ENCODE data around the gene LSP1. TPM values are rescaled to one million over a fixed set of nuclear protein-coding genes. Genes with fewer than 3 reads are reported as not detected.

LSP1 gene
- total RNA-seq, 2 donors from 2014 or later, result 328 to 423 TPM

DNA sequence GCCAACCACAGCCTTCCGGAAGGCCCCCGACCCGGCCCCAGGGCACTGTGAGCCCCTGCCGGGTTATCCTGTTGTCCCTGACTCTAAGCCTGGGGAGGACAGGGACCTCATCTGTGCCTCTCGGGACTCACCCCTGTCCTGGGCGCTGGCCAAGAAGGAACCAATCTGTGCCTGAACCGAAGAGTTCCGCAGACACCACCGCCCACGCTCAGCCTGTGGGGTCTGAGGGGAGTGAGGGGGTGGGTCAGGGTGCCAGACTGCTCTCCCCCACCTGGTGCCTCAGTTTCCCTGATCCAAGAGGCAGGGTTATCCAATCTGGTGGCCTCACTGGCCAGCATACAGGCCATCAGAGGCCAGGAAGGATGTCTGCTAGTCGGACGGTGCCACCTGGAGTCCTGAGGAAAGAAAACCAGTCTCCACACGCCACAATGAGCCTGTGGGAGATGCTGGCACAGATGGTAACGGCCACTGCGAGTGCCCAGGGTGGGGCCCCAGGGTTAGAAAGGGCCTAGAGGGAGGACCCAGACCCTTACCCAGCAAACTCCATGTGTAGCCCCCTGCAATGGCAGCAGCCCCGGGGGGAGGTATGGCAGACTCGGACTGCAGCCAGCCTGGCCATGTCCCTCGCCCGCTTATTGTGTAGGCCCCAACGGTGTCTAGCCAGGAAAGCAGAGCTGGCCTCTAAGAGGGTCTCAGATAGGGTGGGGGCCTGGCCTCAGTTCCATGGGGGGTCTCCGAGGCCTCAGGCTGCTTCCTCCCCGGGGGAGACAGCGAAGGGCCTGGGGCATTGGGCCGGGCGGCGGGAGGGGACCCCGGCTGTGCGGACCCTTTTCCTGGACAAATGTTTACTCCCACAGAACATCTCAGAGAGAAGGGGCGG is 65.8 kb downstream of the LSP1 start:
- no peaks in the 10 kb centered on the region for H3K9me3 Mint-ChIP-seq
- peaks cover 27% of the 10 kb centered on the region for H3K4me1 Mint-ChIP-seq
- H3K4me3 Mint-ChIP-seq, result no peak overlapping the region
- no peak for ATAC-seq (replicated peaks)
- peaks cover 15% of the 10 kb centered on the region for H3K27me3 Mint-ChIP-seq
- peak overlapping the region; percentile 81 for H3K27ac Mint-ChIP-seq
- peaks cover 5% of the 10 kb centered on the region for H3K36me3 Mint-ChIP-seq (ENCODE audit: low read depth)

DNA sequence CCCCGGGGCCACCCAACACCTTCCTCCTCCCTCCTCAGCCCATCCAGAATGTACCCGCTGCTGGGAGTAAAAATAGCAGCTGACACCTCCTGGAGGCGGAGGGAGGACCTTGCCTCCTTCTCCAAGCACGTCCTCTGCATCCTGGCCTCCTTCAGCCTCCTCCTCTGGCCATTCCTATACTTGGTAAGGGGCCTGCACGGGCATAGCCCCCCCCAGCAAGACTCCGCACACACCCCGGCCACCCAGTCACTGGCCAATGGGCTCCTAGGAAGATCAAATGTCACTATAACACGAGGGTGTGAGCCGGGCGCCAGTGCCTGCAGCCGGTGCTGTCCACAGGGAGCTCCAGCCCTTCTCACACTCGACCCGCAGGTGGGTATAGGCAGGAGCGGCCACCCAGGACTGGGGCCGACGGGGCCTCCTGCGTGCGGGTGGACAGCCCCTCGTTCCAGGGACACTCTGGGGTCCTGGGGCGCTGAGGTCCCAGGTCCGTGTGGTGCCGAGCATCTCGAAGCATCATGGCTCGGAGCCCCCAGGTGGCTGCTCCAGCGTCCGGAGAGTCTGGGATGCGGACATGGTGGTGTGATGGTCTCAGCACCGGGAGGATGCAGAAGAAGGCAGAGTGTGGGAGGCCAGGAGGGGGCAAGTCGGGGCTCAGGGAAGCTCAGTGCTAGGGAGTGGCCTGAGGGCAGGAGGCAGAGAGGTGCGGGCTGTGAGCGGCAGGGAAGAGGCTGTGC is 66.7 kb downstream of the LSP1 start, which contains the start of gene TNNT3:
Gene TNNT3, plus strand, starts transcription at position 313 of the 737 bp plus-strand sequence. CDS start 3,172 bp downstream, outside the sequence.
- Mint-ChIP-seq H3K27ac (peak within 1 kb of the TSS; percentile 81), H3K4me3 (no peak within 1 kb of the TSS), H3K4me1 (peaks cover 25% of the 10 kb centered on the region), H3K36me3 (ENCODE audit: low read depth) (peaks cover 5% of the 10 kb centered on the region), H3K27me3 (peaks cover 11% of the 10 kb centered on the region), H3K9me3 (no peaks in the 10 kb centered on the region)
- ATAC-seq (replicated peaks), result no peak

DNA sequence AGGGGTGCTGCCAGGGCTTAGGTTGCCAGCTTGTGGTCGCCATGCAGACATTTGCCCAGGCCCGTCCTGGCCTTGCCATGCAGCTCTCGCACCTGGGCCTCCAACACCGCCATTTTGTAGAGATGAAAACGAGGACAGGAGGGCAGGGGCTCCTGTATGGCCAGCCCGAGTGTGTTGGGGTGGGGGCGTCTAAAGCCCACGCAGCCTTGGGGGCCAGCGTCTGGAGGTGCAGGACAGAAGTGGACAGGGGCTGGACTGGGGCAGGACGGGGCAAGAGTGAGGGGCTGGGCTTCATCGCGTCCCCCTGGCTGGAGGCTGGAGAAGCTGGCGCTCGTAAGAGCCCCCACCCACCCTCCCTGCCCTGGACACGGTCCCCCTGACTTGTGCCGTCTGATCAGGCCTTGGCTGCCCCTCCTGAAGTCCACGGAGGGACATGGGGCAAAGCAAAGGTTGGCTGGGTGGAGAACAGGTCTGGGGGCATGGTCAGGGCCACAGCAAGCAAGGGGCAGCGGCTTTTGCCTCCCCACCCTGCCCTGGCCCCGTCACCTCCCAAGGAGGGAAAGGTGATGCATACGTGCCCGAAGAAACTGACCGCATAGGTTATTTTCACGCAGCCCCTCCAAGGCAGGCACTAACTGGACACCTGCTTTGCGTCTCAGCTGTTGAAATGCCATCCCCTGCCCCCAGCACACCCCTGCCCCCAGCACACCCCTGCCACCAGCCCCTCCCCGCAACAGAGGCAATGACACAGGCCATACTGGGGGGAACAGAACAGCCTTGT is 67.4 kb downstream of the LSP1 start:
- peaks cover 18% of the 10 kb centered on the region for H3K4me1 Mint-ChIP-seq
- peaks cover 5% of the 10 kb centered on the region for H3K36me3 Mint-ChIP-seq (ENCODE audit: low read depth)

DNA sequence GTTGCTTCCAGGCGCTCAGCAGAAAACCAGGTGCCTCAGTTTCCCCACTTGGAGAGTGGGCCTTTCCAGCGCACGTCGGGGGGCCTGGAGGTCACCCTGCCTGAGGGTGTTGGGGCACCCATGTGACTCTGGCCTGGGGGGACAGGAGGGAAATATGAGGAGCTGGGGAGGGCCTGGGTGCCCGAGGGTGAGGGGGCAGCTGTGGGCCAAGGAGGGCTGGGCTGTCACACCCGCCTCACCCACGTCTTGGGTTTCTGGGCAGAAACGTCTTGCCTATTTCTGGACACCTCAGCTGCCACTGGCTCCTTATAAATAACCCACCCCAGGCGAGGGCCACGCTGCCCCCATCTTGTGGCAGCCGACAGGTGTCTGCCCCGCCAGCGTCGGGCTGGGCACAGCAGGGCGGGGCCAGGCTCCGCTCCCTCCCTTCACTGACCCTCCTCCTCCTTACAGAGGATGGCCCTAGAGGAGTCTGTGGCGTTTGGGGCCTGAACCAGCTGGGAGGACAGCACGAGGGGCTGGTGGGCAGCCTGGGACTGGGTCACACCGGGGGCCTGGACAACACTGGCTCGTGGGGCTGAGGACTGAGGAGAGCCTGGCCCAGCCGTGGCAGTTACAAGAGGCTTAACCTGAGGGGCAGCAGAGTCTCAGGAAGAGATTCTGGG is 68.2 kb downstream of the LSP1 start:
- no peak for ATAC-seq (replicated peaks)
- no peaks in the 10 kb centered on the region for H3K9me3 Mint-ChIP-seq
- no peak overlapping the region for H3K4me3 Mint-ChIP-seq
- H3K27me3 Mint-ChIP-seq, result peaks cover 3% of the 10 kb centered on the region
- peaks cover under 1% of the 10 kb centered on the region for H3K36me3 Mint-ChIP-seq (ENCODE audit: low read depth)
- peaks cover 11% of the 10 kb centered on the region for H3K4me1 Mint-ChIP-seq
- no peak overlapping the region for H3K27ac Mint-ChIP-seq

More for the DNA sequence above, 67.4 kb downstream of the LSP1 start:
- Mint-ChIP-seq H3K4me3 (no peak overlapping the region), H3K27ac (peak overlapping the region; percentile 38), H3K27me3 (peaks cover 3% of the 10 kb centered on the region), H3K9me3 (no peaks in the 10 kb centered on the region)
- ATAC-seq (replicated peaks), result no peak

DNA sequence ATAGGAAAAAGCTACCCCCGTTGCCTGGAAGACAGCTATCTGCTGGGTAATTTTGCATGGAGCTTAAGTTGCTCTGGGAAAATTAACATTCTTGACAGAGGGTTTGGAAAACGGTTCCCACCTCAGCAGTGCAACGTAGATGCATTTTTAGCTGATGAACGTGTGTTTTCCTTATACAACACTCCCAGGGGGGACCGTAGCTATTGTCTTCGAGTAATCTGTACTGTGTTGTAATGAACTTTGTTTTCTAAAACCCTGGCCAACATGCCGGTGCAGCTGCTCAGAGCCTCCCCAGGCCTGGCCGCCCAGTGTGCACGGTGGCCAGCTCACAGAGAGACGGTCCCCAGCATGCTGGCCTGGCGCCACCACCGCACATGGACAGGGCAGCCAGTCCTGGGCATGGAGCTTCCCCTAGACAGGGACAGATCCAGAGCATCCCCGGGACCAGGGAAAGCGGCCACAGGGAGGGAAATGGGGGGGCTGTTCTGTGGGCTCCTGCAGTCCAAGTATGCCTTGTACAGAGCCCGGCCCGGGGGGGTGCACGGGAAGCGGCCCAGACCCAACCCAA is 68.8 kb downstream of the LSP1 start:
- no peak overlapping the region for H3K4me3 Mint-ChIP-seq
- no peak for ATAC-seq (replicated peaks)
- H3K9me3 Mint-ChIP-seq, result no peaks in the 10 kb centered on the region
- no peaks in the 10 kb centered on the region for H3K36me3 Mint-ChIP-seq (ENCODE audit: low read depth)
- H3K4me1 Mint-ChIP-seq, result peaks cover 11% of the 10 kb centered on the region
- no peak overlapping the region for H3K27ac Mint-ChIP-seq
- H3K27me3 Mint-ChIP-seq, result peaks cover 5% of the 10 kb centered on the region

DNA sequence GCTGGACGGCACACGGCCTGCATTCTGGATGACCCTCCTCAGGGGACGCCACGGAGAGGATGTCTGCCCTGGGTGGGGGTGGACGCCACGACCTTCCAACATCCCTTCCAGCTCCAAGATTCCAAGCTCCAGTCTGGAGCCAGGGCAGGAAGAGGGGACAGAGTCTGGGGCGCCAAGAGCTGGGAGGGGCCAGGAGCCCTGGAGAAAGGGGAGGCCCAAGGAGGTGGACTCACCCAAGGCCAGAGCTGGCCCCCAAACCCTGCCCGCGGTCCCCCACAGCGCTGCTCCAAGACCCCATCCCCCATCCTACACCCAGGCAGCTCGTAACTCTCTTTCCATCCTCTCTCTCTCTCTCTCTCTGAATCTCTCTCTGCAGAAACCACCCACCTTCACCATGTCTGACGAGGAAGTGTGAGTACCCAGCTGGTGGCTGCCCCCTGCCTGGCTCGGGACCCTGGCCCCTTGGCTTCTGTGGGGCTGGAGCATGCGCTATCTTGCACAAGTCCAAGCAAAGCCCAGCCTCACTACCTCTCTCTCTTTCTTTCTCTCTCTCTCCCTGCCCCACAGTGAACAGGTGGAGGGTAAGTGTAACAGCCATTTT is 69.7 kb downstream of the LSP1 start:
- Mint-ChIP-seq H3K4me3 (no peak overlapping the region), H3K36me3 (ENCODE audit: low read depth) (no peaks in the 10 kb centered on the region)
- no peak for ATAC-seq (replicated peaks)

DNA sequence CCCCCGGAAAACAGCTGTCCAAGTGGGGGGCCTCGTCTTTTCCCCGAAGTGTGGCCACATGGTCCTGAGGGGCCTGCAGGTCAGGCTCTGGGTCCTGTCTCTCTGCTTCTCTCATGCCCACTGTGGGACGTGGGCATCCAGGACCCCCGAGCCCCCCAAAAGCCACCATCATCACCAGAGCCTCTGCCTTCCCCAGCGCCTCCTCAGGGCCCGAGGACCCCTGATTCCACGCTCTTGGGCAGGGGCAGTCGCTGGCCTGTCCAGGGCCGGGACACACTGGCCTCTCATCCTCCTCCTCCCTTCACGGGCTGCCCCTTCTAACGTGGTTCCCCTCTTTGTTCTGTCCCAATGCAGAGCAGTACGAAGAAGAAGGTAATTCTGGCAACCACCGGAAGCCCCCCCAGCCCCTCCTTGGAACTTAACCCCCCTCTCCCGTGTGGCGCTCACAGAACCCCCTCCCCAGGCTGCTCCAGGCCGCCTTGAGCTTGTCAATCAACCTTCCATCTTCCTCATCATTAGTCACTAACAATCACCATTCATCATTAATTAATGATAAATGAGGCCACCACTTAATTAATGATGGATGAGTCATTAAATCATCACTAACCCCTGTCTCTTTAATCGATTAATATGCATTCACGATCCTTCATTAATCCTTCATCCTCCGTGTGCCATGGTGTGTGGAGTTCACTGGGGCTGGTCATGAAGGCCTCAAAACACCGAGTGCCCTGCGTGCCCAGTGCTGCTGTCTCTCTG is 70.5 kb downstream of the LSP1 start:
- Mint-ChIP-seq H3K27me3 (peaks cover 6% of the 10 kb centered on the region), H3K36me3 (ENCODE audit: low read depth) (no peaks in the 10 kb centered on the region), H3K27ac (no peak overlapping the region), H3K4me1 (peaks cover 11% of the 10 kb centered on the region), H3K9me3 (no peaks in the 10 kb centered on the region), H3K4me3 (no peak overlapping the region)
- ATAC-seq (replicated peaks), result no peak

More for the DNA sequence above, 69.7 kb downstream of the LSP1 start:
- Mint-ChIP-seq H3K27ac (no peak overlapping the region), H3K9me3 (no peaks in the 10 kb centered on the region), H3K27me3 (peaks cover 6% of the 10 kb centered on the region), H3K4me1 (peaks cover 11% of the 10 kb centered on the region)

DNA sequence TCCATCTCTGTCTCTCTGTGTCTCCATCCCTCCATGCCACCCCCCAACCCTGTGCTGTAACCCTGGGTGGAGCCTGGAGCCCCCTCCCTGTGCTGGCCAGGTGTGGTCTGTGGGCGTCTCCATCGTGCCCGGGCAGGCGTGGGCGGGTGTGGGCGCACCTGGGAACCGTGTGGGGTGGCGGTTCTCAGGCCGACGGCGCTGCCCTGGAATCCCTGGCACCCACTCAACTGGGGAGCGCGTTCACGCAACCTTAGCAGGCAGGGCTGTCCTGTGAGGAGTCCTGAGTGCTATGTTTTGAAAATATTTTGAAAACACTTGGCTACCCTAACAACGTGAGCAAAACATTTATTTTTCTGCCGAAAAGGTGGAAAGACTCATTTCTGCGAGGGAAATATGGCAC is 71.3 kb downstream of the LSP1 start:
- ATAC-seq (replicated peaks), result no peak
- Mint-ChIP-seq H3K27me3 (peaks cover 6% of the 10 kb centered on the region), H3K36me3 (ENCODE audit: low read depth) (no peaks in the 10 kb centered on the region), H3K4me3 (no peak overlapping the region), H3K27ac (no peak overlapping the region), H3K9me3 (no peaks in the 10 kb centered on the region), H3K4me1 (peaks cover 11% of the 10 kb centered on the region)

DNA sequence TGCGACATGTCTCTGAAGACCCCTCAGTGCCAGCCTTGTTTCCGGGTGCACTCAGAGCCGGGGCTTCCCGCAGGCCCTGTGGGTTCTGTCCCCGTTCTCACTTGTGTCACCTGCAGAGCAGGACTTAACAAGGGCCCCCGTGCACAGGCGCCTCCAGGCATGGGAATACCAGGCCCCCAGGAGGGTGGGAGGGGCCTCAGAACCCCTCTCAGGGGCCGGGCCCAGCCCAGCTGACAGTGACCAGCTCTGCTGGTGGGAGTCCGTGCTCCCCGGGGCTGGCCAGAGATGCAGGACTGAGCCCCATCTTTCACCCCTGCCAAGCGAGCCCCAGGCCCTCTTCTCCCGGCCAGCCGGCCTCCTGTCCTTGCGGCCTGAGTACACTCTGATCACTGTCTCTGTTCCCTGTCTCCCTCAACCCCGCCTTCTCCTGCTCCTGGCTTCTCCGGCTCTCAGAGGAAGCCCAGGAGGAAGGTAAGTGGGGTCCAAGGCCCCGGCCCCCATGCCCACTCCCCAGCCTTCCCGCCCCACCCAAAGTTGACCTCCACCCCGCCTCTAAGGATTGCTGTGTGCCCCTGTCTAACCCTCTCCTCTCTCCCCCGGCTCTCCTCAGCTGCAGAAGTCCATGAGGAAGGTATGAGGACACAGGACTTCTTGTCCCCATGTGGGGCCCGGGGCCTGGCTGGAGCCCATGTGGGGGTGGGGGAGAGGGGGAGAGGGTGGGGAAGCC is 71.9 kb downstream of the LSP1 start:
- Mint-ChIP-seq H3K36me3 (ENCODE audit: low read depth) (no peaks in the 10 kb centered on the region), H3K4me1 (peaks cover 11% of the 10 kb centered on the region), H3K9me3 (no peaks in the 10 kb centered on the region), H3K27me3 (peaks cover 6% of the 10 kb centered on the region), H3K4me3 (no peak overlapping the region), H3K27ac (no peak overlapping the region)
- ATAC-seq (replicated peaks), result no peak

DNA sequence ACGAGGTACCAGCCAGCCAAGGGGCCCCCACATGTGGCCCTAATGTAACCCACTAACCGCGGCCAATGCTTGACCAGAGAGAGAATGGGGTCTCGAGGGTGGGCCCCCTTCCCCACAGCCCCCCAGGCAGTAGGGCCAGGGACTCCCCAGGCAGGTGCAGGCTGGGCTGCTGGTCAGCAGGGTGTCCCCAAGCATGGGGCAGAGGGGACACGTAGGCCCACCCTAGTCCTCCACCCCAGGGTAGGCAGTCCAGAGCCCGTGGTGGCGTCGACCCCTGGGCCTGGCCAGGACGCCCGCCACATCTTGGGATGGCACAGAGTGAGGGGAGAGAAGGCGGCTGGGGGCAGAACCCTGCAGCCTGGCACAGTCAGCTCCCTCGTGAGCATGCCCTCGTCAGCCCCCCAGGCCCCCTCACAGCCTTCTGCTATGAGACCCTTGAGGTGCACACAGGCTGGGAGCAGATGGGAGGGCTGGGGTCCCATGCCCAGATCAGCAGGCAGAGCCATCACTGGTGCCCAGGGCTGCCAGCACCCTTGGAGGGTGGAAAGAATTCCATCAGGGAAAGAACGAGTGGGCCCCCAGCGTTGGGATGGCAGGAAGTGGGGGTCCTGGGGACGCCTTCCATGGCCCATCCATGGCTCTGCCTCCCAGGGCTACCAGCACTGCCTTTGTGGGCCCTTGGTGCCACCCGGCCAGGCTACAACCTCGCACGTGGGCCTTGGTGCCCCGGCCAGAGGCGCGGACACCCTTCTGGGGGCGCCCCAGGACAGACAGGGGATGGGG is 72.7 kb downstream of the LSP1 start:
- Mint-ChIP-seq H3K4me3 (no peak overlapping the region), H3K27ac (no peak overlapping the region)

DNA sequence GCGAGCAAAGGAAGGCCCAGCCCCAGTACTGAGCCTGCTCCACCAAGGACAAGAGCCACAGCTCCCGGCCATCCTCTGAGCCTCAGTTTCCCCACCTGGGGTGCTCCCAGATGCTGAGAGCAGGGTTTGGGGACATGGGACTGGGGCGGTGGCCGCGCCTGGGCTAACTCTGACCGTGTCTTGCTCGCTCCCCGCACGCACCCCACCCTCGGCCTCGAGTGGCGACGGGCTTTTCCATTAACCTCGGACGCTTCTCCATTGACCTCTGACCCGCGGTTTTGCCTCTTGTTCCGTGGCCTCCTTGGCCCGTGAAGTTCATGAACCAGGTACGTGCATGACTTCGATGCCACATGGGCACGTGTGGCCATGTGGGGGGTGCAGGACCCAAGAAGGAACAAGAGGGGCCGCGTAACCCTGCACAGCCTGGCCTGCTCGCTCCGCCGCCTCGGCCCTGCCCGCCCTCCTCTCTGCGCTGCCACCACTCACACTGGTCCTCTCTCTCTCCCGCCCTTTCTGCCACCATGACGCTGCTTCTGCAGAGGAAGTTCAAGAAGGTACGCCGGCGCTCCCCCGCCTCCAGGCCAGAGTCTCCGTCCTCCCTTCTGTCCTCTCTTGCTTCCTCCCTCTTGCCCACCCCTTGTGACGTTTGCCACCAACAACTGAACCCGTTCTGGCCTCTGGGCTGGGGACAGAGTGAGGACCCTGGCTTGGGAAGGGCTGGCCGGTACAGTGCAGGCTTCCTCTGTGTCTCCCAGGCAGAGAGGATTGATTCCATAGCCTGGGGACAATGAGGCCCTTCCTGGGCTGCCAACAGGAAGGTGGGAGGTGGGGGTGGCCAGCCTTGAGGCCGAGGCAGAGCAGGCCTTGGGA is 73.5 kb downstream of the LSP1 start:
- Mint-ChIP-seq H3K9me3 (no peaks in the 10 kb centered on the region), H3K36me3 (ENCODE audit: low read depth) (no peaks in the 10 kb centered on the region), H3K27me3 (peaks cover 6% of the 10 kb centered on the region), H3K4me3 (no peak overlapping the region), H3K4me1 (peaks cover 15% of the 10 kb centered on the region), H3K27ac (no peak overlapping the region)
- ATAC-seq (replicated peaks), result no peak

More for the DNA sequence above, 72.7 kb downstream of the LSP1 start:
- Mint-ChIP-seq H3K4me1 (peaks cover 15% of the 10 kb centered on the region), H3K36me3 (ENCODE audit: low read depth) (no peaks in the 10 kb centered on the region), H3K27me3 (peaks cover 6% of the 10 kb centered on the region), H3K9me3 (no peaks in the 10 kb centered on the region)
- no peak for ATAC-seq (replicated peaks)

Data from activated T-helper 17 cell treated with anti-CD3 and anti-CD28 coated beads, Interleukin-2, amount 50 U/mL, for 72 hours (primary cell).